AG08396 (cell line): ENCODE data around the gene ZSWIM2.
A peak's percentile ranks its signal among the peaks of the same experiment; 100 is the strongest.
"Not testable (repeated sequence)": the region's sequence is repeated elsewhere in the genome, so short reads cannot be mapped to it uniquely, and the experiment has no call there.

Source experiments
- DNase-seq: peaks from one replicate; pipeline ENCODE4 v3.0.0; 2012; ENCODE audit warnings: low spot score, mixed read lengths

The ZSWIM2 gene

DNA sequence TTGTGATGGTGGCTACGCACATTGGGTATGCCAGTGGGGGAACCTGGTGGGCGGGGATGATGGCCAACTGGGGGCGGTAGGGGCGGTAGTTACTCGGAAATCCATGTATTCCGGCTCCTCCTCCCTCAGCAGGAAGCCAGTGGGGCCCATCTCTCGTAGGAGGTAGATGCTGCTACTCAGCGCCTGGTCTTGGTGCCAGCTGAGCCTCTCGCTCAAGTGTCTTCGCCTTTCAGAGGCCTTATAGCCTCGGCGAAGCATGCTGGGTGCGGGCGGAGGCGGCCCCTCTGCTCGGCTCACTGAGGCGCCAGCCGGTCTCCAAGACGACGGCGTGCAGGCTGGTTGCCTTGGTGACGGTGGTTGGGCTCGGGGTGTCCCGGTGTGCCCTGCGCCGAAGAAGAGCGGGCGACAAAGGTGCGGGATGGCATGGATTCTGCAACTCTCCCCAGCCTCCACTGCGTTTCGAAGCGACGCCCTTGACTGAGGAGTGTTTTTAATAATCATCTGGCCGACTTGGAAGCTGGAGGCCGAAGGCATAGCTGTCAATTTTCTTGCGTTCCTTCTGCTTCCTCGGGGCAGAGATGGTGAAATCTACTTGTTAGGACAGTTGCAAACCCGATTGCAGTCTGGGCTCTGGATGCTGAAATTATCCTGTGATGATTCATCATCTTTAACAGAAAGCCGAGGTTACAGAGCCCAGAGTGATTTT lies at the start of gene ZSWIM2:
TSS of gene ZSWIM2 (minus strand) at position 298 of the 706 bp plus-strand sequence. CDS start at position 258, 40 bp downstream.
- DNase-seq = peak; percentile 75

DNA sequence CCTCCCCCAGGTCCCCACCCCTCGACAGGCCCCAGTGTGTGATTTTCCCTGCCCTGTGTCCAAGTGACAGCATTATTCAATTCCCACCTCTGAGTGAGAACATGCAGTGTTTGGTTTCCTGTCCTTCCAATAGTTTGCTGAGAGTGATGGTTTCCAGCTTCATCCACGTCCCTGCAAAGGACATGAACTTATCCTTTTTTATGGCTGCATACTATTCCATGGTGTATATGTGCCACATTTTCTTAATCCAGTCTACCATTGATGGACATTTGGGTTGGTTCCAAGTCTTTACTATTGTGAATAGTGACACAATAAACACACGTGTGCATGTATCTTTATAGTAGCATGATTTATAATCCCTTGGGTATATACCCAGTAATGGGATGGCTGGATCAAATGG lies 47.2 kb upstream of the ZSWIM2 start:
- DNase-seq = not testable (repeated sequence)

DNA sequence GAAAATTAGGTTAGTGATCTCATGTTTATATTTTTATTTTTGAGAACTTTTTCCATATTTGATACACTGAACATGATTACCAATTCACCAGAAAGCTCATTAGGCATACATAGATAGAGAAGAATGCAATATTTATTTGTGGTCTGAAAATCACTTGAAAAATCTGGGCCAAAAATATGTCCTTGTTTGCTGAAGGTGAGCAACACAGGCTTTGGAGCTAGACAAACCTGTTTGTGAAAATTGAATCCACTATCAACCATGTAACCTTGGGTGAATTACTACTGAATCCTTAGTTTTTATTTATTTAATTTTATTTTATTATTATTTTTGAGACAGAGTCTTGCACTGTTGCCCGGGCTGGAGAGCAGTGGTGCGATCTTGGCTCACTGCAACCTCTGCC lies 46.5 kb upstream of the ZSWIM2 start:
- no peak for DNase-seq

- no peak for DNase-seq
These were observed 45.5 kb upstream of the ZSWIM2 start for GRCh38 chr2:186894478-186894877.

- DNase-seq = no peak
These were observed 43.9 kb upstream of the ZSWIM2 start for GRCh38 chr2:186892821-186893220.

- DNase-seq = no peak
These were observed 42.2 kb upstream of the ZSWIM2 start for GRCh38 chr2:186891185-186891621.

DNA sequence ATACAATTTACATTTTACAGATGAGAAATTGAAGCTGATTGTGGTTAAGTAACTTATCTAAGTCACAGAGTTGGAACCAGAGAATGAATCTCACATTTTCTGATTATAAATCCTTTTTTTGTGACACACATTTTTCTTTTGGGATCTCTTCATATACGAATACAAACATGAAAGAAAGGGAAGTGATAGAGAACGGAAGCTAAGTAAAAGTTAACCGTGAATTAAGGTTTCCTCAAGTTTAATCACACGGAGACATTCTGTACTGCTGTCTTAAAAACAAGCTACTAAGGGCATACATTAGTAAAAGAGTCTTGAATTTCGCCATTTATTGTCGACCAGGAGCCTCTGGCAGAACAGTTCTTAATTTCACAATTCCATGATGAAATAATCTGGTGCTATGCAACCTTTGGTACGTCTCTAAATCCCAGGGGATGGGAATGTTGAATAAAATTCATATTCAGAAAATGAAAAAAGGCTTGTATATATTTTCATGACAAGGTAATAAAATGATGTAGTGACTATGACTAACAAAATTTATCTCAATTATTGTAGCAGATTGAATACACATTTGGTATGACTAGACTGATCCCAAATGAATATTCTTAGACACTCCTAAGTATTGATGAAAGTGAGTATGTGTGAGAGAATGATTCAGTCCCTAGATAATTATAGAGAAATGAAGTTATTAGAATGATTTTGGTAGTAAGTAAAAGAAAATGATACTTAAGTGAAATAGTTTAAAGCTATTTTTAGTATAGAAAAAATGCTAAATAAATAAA lies 40.3 kb upstream of the ZSWIM2 start:
- no peak for DNase-seq

GRCh38 chr2:186887107-186888090 lies 38.4 kb upstream of the ZSWIM2 start:
- no peak for DNase-seq

DNA sequence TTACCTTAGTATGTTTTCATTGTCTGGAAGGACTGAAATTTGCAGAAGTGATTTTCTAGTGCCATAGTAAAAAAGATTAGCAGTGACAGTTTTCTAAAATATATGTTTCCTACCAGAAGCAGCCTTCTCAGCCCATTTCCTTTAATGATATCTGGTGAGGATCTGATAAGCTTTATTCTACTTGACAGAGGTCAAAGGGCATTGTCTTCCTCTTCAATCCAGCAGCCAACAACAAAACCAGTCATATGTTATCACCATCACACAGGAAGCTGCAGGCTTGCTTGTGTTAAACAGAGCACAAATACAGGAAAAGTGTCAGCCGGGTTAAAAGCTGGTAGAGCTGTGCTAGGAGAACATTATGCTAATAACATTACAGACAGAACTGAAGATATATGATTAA lies 35.6 kb upstream of the ZSWIM2 start:
- no peak for DNase-seq

DNA sequence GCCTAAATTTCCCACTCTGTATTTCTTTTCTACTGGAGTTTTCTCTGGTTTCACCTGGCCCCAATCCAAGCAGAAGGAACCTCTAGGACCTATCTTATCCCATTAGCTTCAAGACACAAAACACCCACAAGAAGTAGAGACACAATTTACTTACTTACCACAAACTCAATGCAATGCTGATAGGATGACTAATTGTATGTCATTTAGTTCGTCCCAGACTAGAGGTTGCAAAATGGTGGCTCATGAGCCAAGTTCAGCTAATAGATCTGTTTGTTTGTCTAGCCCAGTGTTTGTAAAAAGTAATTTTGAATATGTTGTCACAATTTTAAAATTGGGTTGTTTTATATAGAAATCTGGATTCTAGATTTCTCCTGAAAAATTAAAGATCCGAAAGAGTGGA lies 34.7 kb upstream of the ZSWIM2 start:
- DNase-seq = no peak

DNA sequence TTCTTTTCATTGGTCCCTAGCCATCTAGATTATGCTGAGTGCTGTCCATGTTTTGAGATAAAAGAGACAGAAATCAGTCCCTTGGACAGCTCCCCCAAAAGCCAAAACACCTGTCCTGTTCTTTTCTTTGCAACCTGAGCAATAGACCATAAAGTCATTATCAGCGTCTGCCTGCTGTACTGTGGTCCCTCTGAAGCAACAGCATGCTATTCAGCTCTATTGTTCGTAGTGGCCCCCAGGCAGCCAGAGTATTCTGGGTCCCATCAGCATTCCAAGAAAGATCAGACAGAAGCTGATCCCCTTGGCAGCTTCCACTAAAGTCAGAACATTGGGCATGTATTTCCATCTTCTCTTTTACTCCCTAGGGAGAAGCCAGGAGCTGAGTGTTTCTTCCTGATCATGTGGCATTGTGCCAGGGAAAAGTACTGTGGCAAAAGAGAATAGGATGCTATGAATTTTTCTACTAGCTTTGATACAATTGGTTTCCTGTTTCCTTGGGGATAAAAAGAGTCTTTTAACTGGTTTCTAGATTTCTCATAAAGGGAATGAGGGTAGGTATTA lies 33.6 kb upstream of the ZSWIM2 start:
- no peak for DNase-seq

- no peak for DNase-seq
These were observed 32.7 kb upstream of the ZSWIM2 start for GRCh38 chr2:186881660-186882059.

DNA sequence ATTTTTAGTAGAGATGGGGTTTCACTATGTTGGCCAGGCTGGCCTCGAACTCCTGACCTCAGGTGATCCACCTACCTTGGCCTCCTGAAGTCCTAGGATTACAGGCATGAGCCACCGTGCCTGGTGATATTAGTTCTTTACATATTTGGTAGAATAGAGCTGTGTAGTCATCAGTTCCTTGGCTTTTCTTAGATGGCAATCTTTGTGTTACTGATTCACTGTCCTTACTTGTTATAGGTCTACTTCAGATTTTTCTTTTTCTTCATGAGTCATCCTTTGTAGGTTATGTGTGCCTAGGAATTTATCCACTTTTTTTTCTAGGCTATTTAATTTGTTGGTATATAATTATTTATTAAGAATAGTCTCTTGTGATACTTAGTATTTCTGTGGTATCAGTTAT lies 30.3 kb upstream of the ZSWIM2 start:
- DNase-seq = no peak

- DNase-seq = no peak
These were observed 25.7 kb upstream of the ZSWIM2 start for GRCh38 chr2:186874713-186875112.

DNA sequence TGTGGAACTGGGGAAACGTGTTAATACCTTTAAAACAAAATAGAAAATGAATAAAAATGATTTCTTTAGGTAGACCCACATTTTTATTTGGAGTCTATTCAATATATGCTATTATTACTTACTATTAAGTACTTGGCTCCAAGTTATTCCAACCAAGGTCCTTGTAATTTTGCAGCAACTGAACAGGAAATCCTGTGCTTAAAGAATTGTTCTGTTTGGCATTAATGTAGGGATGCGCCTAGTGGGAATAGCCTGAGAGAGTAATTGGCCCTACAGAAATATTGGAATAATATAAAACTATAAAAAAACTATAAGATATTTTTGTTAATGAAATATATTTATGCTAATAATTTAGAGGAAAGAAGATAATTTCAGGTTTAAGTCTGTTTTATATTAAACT lies 22.9 kb upstream of the ZSWIM2 start:
- DNase-seq = no peak

DNA sequence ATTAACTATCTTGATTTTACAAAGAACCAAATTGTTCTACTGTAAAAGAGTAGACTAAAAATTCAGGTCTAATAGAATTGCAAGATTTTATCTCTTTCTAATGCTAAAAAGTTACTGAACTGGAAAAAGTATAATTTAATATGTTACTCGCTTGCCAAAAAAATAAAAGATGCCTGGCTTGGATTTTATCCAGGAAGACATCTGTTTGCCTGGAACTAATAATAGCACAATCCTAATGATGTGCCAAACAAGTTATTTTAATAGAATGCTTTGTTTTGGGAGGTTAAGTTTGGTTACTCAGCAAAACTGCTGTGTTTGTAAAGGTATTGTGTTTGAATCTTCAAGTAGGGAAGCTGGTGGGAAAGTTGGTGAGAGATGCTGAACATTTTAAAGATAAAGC lies 19.4 kb upstream of the ZSWIM2 start:
- DNase-seq = no peak

GRCh38 chr2:186862869-186863709 lies 14.1 kb upstream of the ZSWIM2 start:
- DNase-seq = peak; percentile 16

- DNase-seq = no peak
These were observed 6.2 kb upstream of the ZSWIM2 start for GRCh38 chr2:186855216-186855615.

GRCh38 chr2:186853951-186854350 lies 5.0 kb upstream of the ZSWIM2 start:
- DNase-seq = no peak

- DNase-seq = no peak
These were observed 3.5 kb upstream of the ZSWIM2 start for GRCh38 chr2:186852508-186852907.

- DNase-seq = no peak
These were observed 6.6 kb downstream of the ZSWIM2 start for GRCh38 chr2:186842373-186842772.
